SK-N-DZ (cell line): ENCODE results near the gene BTBD2.
"Not testable (repeated sequence)": the region's sequence is repeated elsewhere in the genome, so short reads cannot be mapped to it uniquely, and the experiment has no call there.

Source experiments
- DNase-seq: peaks from one replicate; pipeline ENCODE4 v3.0.0-alpha.2; 2015; ENCODE audit warnings: low spot score

Gene BTBD2

GRCh38 chr19:2014731-2015607 lies 545 bp downstream of the BTBD2 start:
- no peak for DNase-seq

DNA sequence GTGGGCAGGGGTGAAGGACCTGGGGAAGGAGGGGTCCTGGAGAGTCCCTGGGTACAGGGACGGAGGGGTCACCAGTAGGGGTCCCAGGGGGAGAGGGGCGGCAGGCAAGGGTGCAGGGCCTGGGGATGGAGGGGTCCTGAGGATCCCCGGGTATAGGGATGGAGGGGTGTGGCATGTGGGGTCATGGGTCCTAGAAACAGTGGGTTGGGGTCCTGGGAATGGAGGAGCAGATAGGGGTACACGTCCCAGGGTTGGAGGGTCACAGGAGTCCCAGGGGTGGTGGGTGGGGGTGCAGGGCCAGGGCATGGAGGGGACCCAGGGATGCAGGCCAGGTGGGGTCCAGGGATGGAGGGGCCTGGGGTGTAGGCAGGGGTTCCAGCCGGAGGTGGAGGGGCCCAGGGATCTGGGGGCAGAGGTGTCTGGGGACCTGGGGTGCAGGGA lies 1.4 kb downstream of the BTBD2 start:
- DNase-seq, result no peak

DNA sequence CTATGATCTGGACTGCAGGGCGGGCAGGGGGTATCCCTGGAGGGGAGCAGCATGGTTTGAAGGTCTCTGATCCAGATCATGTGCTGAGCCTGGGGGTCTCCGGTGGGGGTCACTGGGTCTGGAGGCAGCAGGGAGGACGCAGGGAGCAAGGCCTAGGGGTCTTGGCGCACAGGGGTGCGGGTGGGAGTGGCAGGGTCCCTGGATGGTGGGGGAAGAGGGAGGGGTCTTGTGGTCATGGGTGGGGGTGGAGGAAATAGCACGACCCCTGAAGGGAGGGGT lies 1.9 kb downstream of the BTBD2 start:
- DNase-seq, result no peak

- no peak for DNase-seq
These were observed 2.4 kb downstream of the BTBD2 start for GRCh38 chr19:2012941-2013682.

GRCh38 chr19:2011169-2011568 lies 4.3 kb downstream of the BTBD2 start:
- DNase-seq, result no peak

DNA sequence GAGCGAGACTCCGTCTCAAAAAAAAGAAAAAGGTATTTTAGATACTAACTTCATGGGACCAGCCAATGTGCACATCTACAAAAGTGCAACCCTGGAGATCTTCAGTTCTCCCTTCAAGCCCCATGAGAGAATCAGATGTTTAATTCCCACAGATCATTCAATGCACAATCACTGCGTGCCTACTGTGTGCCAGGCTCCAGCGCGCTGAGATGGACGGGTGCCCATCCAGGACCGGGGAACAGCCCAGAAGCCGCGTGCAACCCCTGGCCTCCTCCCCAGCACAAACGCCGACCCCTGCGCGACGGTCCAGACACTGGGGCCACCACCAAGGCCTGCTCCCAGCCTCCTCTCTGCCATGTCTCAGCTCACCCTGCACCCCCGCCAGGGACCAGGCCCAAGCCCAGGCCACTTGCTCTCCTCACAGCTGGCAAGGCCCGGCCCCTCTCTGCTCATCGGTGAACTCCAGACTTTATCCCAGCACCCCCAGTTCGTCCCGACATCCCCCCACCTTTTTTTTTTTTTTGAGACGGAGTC lies 5.3 kb downstream of the BTBD2 start:
- DNase-seq, result no peak

- no peak for DNase-seq
These were observed 11.6 kb downstream of the BTBD2 start for GRCh38 chr19:2003874-2004273.

DNA sequence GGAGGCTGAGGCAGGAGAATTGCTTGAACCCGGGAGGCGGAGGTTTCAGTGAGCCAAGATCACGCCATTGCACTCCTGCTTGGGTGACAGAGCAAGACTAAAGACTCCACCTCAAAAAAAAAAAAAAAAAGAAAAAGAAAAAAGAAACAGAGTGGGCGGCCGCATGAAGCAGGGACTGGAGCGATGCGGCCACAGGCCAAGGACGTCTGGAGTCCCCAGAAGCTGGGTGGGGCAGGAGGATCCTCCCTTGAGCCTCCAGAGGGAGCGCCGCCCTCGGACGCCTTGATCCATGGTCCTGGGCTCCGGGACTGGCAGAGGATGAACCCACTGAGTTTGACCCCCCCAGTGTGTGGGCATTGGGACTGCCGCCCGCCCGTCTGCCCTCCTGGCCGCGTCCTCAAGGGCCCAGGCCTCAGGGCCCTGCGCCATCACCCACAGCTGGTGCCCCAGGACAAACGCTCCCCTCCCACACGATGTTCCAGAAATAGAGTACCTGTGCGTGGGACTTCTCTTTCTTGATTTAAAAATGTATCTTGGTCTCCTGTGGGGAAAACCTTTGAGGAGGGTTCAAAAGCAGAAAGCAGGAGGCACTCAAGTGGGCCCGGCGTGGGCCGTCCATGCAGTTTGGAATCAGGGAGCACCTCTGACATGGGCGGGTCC lies 15.5 kb downstream of the BTBD2 start:
- no peak for DNase-seq

- DNase-seq, result no peak
These were observed 16.5 kb downstream of the BTBD2 start for GRCh38 chr19:1998712-1999708.

DNA sequence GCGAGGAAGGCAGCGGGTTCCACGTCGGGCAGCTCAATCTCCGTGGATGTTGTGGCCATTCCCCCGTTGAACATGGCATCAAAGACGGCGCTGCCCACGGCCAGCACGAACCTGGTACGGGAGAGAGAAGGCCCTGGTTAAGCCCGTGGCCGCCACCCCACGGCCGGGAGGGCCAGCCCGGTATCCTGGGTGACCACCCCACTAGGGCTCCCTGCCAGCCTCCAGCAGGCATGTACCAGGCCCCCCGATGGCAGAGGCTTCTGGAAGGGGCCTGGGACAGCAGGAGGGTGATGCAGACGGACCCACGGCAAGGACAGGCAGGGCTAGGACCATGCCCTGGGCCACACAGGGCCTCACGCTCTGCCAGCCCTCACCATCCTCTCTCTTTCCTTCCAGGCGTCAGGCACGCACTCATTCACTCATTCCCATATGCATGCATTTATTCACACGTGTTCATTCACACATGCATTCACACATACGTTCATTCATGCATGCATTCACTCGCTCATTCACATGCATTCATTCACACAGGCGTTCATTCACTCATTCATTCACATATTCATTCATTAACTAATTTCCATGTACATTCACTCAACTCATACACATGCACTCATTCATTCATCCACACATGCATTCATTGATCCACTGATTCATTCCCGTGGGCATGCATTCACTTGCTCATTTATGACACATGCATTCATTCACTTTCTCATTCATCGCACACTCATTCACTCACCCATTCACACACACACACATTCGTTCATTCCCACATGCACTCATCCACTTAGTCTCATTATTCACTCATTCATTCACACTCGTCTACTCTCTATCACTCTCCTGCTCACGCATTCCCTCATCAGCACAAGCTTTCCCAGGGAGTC lies 17.9 kb downstream of the BTBD2 start:
- DNase-seq, result no peak

- no peak for DNase-seq
These were observed 22.7 kb downstream of the BTBD2 start for GRCh38 chr19:1992759-1993260.

DNA sequence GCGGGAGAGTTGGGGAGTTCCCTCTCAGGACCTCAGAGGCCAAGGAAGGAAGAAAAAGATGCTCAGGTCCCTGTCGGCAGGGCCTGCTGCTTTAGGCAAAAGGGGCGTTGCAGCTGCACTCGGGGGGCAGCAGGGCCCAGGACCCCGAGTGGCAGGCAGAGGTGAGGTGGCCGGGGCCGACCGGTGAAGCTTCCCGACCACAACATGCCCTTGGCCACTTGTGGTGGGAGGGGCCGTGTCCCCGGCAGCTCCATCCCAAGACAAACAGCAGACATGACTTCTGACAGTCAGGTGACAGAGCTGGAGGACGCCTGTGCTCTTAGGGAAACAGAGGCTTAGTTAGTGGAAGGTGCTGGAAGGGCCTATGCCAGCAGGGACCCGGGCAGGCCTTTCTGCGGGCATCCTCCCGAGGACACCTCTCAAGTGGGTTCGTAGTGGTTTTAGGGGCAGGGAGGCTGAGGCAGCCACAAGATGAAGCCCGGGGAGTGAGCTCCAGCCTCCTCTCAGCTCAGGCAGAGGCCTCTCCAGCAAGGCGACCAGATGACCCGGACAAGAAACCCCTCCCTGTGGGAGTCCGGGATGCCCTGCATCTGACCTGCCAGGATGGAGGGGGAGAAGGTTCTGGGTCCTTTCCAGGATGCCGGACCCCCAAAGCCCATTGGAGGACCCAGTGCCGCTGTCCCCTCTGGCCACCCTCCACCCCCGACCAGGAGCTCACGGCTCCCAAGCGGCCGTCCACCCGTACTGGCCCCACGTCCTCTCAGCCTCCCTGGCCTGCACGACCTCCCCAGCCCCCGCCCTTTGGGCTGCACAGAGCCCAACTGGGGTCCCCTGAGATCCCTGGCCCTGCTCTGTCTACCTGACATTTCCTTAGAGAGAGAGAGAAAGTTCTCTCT lies 24.2 kb downstream of the BTBD2 start:
- no peak for DNase-seq

DNA sequence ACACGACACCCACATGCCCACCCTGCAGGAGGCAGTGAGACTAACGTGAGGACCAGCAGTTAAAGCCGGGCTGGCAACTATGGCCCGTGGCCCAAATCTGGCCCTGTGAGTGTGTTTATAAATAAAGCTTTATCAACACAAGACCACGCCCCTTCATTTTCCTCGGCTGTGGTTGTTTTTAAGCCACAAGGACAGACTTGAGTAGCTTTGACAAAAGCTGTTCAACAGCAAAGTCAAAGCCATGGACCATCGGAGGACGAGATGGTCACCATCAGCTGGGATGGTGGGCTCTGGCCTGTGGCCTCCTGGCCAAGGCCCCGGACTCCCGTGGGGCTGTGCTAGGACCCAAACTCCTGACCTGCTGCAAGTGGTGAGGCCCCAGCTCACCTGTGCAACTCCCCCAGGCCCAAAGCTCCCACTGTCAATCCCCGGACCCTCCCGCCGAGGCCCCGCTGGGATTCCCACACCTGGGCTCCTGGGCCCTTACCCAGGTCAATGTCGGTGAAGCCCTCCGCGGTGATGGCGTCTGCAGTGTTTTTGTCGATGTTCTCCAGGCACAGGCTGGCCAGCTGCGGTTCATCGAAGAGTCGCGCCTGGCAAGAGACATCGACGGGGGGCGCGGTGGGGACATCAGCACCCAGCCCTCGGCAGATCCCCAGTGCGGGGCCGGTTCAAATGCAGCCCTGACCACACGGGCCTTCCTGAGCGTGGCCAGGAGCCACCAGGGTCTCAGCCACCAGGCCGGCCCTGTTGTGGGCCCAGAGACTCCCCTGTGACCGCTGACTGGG lies 25.1 kb downstream of the BTBD2 start:
- DNase-seq, result no peak

DNA sequence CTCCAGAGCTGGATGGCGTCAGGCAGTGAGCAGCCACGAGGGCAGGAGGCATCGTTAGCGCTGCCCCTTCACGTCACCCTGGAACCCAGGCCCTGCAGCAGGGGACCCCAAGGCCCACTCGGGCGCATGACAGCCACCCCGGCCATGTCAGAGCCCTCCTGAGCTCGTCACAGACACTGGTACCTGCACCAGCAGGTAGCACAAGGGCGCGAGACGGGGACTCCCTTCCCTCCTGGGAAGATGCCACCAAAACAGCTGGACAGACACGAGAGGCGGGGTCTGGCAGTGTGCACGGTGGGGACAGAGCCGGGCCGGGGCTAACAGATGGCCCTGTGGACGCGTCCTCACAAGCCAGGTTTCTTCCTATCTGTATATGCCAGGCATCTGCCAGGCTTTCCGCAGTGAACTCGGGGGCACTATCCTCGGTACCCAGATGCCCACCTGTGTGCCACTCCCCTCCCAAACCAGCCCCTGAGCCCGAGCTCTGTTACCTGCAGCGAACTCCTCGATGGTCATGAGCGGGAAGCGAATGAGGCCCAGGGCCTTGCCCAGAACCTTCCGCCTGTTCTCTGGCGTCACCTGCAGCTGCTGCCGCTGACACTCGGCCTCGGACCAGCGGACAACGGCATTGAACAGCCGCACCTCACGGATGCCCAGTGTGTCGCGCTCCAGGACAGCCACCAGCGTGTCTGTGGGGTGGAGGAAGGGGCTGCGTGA lies 25.8 kb downstream of the BTBD2 start:
- no peak for DNase-seq

DNA sequence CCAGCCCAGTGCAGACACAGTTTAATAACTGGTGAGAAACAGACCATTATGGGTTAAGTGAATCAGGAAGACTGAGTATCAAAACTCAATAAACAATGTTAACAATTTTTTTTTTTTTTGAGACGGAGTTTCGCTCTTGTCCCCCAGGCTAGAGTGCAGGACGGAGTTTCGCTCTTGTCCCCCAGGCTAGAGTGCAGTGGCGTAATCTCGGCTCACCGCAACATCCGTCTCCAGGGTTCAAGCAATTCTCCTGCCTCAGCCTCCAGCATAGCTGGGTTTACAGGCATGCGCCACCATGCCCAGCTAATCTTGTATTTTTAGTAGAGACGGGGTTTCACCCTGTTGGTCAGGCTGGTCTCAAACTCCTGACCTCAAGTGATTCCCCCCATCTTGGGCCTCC lies 27.1 kb downstream of the BTBD2 start:
- DNase-seq, result not testable (repeated sequence)

GRCh38 chr19:1987197-1988187 lies 28.0 kb downstream of the BTBD2 start:
- no peak for DNase-seq
